ENCODE data around the gene PPP1R11.

PPP1R11 gene

GRCh38 chr6:30062471-30063178 lies 4.4 kb upstream of the PPP1R11 start:
- no peak for DNase-seq

DNA sequence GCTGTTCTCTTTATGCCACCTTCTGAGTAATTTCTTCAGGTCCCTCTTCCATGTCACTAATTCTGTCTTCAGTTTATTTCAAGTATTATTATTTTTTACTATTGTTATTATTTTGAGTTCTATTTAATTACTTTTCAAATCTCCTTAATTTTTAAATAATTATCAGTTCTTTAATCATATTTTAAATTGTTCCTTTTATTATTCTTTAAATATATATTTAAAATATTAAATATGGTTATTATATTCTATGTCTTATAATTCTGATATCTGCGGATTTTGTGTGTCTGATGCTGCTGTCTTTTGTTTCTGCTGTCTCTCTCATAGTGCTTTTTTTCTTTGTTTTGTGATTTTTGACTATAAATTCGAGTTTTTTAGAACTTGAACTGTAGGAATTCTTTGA lies 3.7 kb upstream of the PPP1R11 start:
- DNase-seq: no peak

- DNase-seq: no peak
Observed at GRCh38 chr6:30066082-30066481, 916 bp upstream of the PPP1R11 start.

DNA sequence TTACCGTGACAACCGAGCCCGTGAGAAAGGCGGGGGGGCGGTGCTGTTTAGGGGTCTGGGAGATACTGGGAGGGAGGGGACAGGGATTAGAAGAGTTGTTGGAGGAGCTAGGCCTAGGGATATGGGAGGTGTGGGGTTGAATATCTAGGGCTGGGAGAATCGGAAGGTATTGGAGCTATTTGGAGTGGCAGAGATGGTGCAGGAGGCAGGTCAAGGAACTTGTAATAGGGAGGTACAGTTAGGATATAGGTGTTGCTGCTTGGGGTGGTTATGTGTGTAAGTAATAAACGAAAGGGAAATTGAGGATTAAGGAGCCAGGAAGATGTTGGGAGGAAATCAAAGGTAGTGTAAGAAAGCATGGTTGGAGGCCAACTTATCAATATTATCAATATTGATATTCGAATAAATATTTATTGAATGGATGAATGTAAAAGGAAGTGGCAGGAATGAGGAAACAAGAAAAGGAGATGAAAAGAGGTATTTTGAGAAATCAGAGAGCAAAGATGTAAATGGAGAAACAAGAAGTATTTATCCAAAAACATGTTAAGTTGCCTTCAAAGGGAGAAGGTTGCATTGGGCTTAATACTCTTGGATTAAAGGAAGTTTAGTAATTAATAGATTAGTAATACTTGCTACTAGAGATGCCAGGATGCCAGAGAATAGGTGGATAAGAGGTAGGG lies 602 bp downstream of the PPP1R11 start:
- DNase-seq: no peak

DNA sequence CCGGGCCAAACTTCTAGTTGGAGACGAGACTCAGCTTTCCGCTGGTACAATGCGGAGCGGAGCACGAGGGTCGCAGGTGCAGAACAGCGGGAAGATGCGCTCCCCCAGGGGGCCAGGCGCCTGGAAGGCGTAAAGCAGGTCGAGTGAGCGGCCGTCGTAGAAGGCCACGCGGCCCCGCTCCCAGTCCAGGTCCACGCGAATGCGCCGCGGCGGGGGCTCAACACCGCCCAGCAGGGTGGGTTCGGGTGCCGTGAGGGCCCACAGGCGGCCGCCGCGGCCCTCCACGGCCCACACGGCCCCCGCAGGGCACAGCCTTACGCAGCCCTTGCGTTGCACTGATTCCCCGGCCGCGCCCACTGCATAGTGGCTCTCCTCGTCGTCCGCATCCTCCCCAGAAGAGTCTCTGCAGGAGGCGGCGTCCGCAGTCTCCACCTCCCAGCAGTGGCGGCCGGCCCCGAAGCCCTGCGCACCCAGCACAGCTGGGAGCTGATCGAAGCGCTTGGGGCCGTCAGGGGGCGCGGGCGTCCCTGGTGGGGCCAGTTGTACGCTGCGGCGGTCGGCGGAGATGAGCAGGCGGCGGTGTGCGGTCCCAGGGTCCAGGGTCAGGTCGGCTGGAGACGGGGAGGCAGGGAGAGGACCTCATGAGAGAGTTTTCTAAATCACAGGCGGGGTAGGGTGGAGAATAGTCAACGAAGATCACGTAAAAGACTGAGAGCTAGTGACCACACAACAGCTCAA lies 4.3 kb downstream of the PPP1R11 start:
- no peak for DNase-seq

DNA sequence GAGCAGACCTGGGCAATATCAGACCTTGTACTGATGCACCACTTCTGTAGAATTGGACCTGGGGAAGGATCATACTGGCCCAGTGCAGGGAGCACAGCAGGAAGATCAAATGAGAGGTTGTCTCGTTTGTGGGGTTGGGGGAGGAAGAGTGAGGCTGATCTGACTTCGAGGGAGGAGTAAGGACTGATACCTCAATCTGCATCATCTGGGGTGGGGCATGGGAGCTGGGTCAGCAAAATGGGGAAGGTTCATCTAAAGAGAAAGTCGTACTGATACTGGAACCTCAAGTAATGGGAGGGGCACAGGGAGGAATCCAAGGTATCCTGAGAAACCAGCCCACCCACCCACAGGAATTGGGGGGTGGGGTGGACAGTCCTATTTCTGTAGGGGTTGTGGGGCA lies 4.9 kb downstream of the PPP1R11 start:
- DNase-seq: no peak

- DNase-seq: no peak
Observed at GRCh38 chr6:30073489-30074235, 6.7 kb downstream of the PPP1R11 start.

DNA sequence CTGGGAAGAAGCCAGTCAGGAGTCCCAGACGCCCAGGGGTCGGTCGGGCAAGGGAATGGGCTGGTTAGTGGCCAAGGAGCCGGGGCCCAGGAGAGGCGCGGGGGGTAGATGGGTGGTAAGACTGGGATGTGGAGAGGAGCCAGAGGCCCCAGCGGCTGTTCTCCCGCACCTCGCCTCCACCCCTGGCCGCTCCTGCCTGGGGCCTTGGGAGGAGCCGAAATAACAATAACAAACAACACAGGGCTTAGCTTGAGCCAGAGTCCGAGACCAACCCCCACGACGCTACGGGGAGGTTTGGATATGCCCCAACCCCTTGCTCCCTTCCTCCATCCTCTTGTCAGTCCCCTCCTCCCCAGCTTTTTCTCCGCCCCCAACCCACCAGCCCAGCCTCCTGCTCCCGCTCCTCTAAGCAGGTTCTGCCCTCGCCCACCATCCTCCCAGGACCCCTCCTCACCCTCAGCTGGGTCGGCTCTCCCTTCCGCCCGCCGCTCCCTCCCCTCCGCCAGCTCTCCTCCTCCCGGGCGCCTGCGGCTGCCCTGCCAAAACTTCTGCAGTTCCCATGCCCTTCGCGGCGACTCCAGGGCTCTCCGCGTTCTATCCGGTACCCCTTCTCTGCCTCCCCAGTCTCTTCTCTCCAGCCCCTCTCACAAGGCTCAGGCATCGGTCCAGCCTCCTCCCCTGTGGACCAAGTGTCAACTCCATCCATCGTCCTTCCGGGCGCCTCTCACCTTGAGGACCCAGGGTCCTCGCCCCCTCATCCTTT lies 7.5 kb downstream of the PPP1R11 start:
- no peak for DNase-seq

- no peak for DNase-seq
Observed at GRCh38 chr6:30075094-30075789, 8.2 kb downstream of the PPP1R11 start, which contains the start of gene RNF39. RNF39 (minus strand) TSS chr6:30075769; CDS start chr6:30075585, 184 bp downstream.

GRCh38 chr6:30075790-30076732 lies 9.1 kb downstream of the PPP1R11 start:
- DNase-seq: no peak

DNA sequence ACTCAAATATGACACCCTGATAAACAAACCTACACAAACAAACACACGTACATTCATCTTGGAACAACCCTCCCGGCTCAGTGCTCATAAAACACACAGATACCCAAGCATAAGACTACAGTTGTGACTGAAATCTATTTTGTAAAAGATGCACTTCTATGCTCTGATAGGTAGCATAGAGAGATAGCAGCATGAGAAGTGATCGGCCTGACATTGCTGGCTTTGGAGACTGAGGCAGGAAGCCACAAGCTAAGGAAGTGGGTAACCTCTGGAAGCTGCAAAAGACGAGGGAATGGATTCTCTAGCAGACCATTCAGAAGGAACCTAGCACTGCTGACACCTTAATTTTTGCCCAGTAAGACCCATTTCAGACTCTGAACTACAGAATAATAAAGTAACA lies 10.2 kb downstream of the PPP1R11 start:
- DNase-seq: no peak

- DNase-seq: no peak
Observed at GRCh38 chr6:30087876-30088275, 20.9 kb downstream of the PPP1R11 start.

GRCh38 chr6:30091577-30092381 lies 24.8 kb downstream of the PPP1R11 start:
- DNase-seq: no peak

DNA sequence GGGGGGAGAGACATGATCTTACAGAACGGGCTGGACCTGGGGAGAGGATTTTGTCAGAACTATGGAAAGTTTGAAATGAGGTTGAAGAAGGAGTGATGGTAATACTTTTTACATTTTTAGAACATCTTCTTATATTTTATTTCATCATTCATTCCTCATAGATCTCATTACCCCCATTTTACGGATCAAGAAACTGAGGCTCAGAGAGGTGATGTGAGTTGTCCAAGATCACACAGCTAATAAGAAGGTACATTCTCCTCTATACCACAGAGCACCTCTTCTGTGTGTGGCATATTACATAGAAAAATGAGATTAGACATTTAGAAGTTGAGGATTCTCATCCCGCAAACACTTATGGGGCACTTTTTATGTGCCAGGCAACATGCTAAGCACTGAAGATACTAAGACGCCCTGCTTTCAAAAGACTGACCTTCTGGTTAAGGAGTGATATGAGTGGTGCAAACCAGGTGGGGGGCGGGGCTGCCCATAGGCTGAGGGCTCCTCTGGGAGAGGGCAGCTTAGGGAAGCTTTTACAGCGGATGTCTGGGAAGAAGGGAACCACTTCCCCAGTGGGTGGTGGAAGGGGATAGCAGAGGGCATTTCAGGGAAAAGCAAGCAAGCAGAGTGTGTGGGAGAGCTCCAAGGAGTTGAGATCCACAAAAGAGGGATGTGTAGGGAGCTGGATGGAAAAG lies 26.0 kb downstream of the PPP1R11 start:
- DNase-seq: no peak

GRCh38 chr6:30093951-30094661 lies 27.1 kb downstream of the PPP1R11 start:
- DNase-seq: no peak

GRCh38 chr6:30096829-30097228 lies 29.8 kb downstream of the PPP1R11 start:
- DNase-seq: no peak

- DNase-seq: no peak
Observed at GRCh38 chr6:30097902-30098768, 31.1 kb downstream of the PPP1R11 start.

Measured in activated CD4-positive, alpha-beta T cell treated with anti-CD3 and anti-CD28 coated beads, Interleukin-2, amount 50 U/mL, for 4 hours (primary cell).